Neural cell (in vitro differentiated cells): Measurements from ENCODE around the gene KLHL9.

Experiments used
- EP300 ChIP-seq: fragments of 450-650 bp; conservative IDR thresholded peaks from 2 replicates; pipeline ENCODE4 v1.6.1; 2014; ENCODE audit warnings: antibody characterized with exemption, mild to moderate bottlenecking, moderate library complexity; ENCODE audit not compliant: poor library complexity, severe bottlenecking
- EZH2 ChIP-seq: fragments of 200-600, 300-800 bp; shearing (Covaris generic), sonication (generic); IDR thresholded peaks from 2 replicates; pipeline ENCODE4 v1.6.1; 2014; ENCODE audit warnings: antibody characterized with exemption, low read length, borderline replicate concordance, mild to moderate bottlenecking; ENCODE audit not compliant: insufficient read depth, poor library complexity, severe bottlenecking
- POLR2AphosphoS5 ChIP-seq: IDR thresholded peaks from 2 replicates; pipeline ENCODE4 v1.6.1; 2012
- RAD21 ChIP-seq: fragments of 450-650 bp; conservative IDR thresholded peaks from 2 replicates; pipeline ENCODE4 v1.6.1; 2014; ENCODE audit warnings: antibody characterized with exemption, mild to moderate bottlenecking, moderate library complexity
- SMC3 ChIP-seq: fragments of 450-650 bp; conservative IDR thresholded peaks from 2 replicates; pipeline ENCODE4 v1.6.1; 2014; ENCODE audit warnings: antibody characterized with exemption, mild to moderate bottlenecking, moderate library complexity; ENCODE audit not compliant: poor library complexity
- TF ChIP-seq, protein P1 (sequence below): fragments of 450-650 bp; IDR thresholded peaks from 2 replicates; pipeline ENCODE4 v1.5.1; 2014; ENCODE audit warnings: antibody characterized with exemption, mild to moderate bottlenecking, moderate library complexity; ENCODE audit not compliant: poor library complexity, severe bottlenecking
- TF ChIP-seq, protein P2 (sequence below): IDR thresholded peaks from 2 replicates; pipeline ENCODE4 v1.6.1; 2012; ENCODE audit warnings: borderline replicate concordance

DNA sequence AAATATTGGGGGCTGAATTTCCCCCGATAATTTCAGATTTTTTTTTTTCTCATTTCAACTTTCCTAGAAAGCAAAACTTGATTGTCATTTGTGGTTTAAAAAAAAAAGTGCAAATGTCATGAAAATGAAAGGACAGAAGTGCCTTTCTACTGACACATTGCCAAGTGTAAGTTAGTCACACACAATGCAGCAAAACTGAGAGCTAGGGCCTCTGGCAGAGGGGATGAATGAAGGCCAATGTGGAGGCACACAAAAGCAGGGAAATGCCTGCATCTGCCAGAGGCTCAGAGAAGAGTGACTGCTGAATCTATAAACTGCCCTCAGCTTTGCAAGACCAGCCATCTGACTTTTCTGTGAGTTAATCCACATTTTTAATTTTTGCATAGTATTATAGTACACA lies 23.3 kb downstream of the KLHL9 start:
- TF ChIP-seq, protein P1, sequence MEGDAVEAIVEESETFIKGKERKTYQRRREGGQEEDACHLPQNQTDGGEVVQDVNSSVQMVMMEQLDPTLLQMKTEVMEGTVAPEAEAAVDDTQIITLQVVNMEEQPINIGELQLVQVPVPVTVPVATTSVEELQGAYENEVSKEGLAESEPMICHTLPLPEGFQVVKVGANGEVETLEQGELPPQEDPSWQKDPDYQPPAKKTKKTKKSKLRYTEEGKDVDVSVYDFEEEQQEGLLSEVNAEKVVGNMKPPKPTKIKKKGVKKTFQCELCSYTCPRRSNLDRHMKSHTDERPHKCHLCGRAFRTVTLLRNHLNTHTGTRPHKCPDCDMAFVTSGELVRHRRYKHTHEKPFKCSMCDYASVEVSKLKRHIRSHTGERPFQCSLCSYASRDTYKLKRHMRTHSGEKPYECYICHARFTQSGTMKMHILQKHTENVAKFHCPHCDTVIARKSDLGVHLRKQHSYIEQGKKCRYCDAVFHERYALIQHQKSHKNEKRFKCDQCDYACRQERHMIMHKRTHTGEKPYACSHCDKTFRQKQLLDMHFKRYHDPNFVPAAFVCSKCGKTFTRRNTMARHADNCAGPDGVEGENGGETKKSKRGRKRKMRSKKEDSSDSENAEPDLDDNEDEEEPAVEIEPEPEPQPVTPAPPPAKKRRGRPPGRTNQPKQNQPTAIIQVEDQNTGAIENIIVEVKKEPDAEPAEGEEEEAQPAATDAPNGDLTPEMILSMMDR, result no peak
- TF ChIP-seq, protein P2, sequence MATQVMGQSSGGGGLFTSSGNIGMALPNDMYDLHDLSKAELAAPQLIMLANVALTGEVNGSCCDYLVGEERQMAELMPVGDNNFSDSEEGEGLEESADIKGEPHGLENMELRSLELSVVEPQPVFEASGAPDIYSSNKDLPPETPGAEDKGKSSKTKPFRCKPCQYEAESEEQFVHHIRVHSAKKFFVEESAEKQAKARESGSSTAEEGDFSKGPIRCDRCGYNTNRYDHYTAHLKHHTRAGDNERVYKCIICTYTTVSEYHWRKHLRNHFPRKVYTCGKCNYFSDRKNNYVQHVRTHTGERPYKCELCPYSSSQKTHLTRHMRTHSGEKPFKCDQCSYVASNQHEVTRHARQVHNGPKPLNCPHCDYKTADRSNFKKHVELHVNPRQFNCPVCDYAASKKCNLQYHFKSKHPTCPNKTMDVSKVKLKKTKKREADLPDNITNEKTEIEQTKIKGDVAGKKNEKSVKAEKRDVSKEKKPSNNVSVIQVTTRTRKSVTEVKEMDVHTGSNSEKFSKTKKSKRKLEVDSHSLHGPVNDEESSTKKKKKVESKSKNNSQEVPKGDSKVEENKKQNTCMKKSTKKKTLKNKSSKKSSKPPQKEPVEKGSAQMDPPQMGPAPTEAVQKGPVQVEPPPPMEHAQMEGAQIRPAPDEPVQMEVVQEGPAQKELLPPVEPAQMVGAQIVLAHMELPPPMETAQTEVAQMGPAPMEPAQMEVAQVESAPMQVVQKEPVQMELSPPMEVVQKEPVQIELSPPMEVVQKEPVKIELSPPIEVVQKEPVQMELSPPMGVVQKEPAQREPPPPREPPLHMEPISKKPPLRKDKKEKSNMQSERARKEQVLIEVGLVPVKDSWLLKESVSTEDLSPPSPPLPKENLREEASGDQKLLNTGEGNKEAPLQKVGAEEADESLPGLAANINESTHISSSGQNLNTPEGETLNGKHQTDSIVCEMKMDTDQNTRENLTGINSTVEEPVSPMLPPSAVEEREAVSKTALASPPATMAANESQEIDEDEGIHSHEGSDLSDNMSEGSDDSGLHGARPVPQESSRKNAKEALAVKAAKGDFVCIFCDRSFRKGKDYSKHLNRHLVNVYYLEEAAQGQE, result no peak
- TF ChIP-seq EP300 (no peak), POLR2AphosphoS5 (no peak), RAD21 (no peak), EZH2 (no peak), SMC3 (no peak)
